Skeletal muscle tissue (tissue), 4 donors: ENCODE data around the gene SEPTIN5. TPM values are rescaled to one million over a fixed set of nuclear protein-coding genes. Genes with fewer than 3 reads are reported as not detected.
A peak's percentile ranks its signal among the peaks of the same experiment; 100 is the strongest.

ENCODE experiments used
- H3K27ac ChIP-seq: one replicate; pipeline ENCODE4 v1.7.0; 2013; ENCODE audit warnings: mild to moderate bottlenecking, low read depth, low read length, inconsistent platforms
- H3K27me3 ChIP-seq, 3 donors: one replicate each; pipeline ENCODE4 v1.7.0; 2013; ENCODE audit warnings: low read length in 3 of 3; ENCODE audit not compliant: control insufficient read depth in 3 of 3, insufficient read depth in 3 of 3
- H3K36me3 ChIP-seq, 3 donors: one replicate each; pipeline ENCODE4 v1.7.0; 2013; ENCODE audit warnings: low read length in 3 of 3; ENCODE audit not compliant: control insufficient read depth in 3 of 3, insufficient read depth in 3 of 3
- H3K4me1 ChIP-seq, 3 donors: one replicate each; pipeline ENCODE4 v1.7.0; 2013; ENCODE audit warnings: low read length in 3 of 3, mild to moderate bottlenecking in 3 of 3; ENCODE audit not compliant: control insufficient read depth in 3 of 3, insufficient read depth in 3 of 3
- H3K4me3 ChIP-seq, 3 donors: one replicate each; pipeline ENCODE4 v1.7.0; 2013; ENCODE audit warnings: low read length in 3 of 3
- H3K9ac ChIP-seq, 3 donors: one replicate each; pipeline ENCODE4 v1.7.0; 2013; ENCODE audit warnings: low read length in 3 of 3, mild to moderate bottlenecking in 3 of 3, moderate library complexity in 2 of 3, low read depth in 1 of 3
- H3K9me3 ChIP-seq, 3 donors: one replicate each; pipeline ENCODE4 v1.7.0; 2013; ENCODE audit warnings: low read length in 3 of 3; ENCODE audit not compliant: control insufficient read depth in 3 of 3
- total RNA-seq: library from RNA; depleted of rRNA; stranded (reverse); fragments of >200 nt; gene quantifications from one replicate; pipeline ENCODE4 v1.2.3, GENCODE V29; 2014
- donor health status: Osteomylitis.

The SEPTIN5 gene
- total RNA-seq, 1 donor from 2014 or later = 28.7 TPM

DNA sequence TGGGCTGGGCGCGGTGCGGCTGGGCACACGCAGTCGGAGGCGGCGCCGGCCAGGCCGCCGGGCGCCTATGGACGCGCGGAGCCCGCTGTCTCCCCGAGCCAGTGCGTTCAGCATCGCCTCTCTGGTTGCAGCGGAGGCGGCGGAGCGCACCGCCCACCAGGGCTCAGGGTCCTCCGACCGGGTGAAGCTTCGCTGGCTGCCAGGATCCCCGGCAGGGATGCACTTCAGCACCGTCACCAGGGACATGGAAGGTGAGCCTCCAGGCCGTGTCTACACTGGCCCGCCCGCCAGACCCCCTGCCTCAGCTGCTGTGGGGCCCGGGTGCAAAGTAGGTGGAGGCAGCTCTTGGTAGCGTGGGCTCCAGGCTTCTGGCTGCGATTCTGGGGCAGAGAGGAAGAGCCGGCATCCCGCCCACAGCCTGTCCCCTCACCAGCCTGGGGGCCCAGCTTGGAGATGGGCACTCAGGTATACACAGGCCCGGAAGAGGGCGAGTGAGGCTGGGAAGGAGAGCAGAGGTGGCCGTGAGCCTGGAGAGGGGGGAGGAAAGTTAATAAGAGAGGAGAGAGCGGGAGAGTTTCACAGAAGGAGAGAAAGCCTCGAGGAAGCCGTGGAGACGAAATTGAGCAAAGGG lies 45.2 kb downstream of the SEPTIN5 start:
- H3K4me1 ChIP-seq = peaks cover 8 to 12% (median 12%) of the 10 kb centered on the region in 3 donors
- H3K27me3 ChIP-seq = peaks cover 14 to 54% (median 18%) of the 10 kb centered on the region in 3 donors
- H3K27ac ChIP-seq = no peak overlapping the region
- H3K9ac ChIP-seq = peak overlapping the region in 1 of 3 donors; percentile 25
- H3K4me3 ChIP-seq = no peak overlapping the region
- H3K9me3 ChIP-seq = no peaks in the 10 kb centered on the region
- H3K36me3 ChIP-seq = peaks cover 0 to 2% (median 0%) of the 10 kb centered on the region in 3 donors

DNA sequence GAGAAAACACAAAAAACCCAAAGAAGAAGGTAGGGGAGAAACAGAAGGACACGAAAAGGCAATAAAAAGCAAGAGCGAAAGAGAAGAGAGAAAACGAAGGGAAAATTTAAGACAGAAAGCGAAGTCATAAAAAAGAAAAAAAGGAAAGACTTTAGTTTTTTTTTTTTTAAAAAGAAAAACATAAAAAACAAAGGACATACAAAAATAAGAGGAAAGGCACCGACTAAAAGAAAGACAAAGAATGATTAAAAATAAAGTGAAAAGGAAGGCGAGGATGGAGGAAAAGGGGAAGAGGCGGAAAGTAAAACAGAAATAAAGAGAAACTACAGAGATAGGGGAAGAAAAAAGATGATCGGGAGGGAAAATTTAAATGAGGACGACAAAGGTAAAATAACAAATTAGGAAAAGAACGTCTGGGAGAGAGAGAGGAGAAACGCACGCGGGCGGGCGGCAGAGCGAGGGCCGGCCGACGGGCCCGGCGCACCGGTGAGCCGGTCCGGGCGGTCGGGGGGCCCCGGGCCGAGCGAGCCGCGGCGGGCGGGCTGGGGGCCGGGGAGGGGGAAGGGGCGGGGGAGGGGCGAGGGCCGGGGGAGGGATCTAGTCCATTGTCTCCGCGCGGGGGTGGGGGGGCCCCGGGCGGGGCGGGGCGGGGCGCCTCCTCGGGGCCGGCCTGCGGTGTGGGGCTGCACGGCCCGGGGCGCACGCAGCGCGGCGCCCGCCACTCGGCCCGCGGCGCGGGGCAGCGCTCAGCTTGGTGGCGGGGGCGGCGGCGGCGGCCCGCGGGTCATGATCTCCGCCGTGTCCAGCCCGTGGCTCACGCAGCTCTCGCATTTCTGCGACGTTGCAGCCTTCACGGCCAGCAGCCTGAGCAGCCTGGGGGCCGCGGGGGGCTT lies 46.0 kb downstream of the SEPTIN5 start, which contains the start of gene TBX1:
Gene TBX1 (plus strand): TSS at position 721 of the 893 bp plus-strand sequence. CDS start 66 bp downstream, at position 787.
- Histone ChIP-seq H3K4me1 (peaks cover 8 to 12% (median 12%) of the 10 kb centered on the region in 3 donors), H3K27me3 (peaks cover 9 to 49% (median 20%) of the 10 kb centered on the region in 3 donors)

DNA sequence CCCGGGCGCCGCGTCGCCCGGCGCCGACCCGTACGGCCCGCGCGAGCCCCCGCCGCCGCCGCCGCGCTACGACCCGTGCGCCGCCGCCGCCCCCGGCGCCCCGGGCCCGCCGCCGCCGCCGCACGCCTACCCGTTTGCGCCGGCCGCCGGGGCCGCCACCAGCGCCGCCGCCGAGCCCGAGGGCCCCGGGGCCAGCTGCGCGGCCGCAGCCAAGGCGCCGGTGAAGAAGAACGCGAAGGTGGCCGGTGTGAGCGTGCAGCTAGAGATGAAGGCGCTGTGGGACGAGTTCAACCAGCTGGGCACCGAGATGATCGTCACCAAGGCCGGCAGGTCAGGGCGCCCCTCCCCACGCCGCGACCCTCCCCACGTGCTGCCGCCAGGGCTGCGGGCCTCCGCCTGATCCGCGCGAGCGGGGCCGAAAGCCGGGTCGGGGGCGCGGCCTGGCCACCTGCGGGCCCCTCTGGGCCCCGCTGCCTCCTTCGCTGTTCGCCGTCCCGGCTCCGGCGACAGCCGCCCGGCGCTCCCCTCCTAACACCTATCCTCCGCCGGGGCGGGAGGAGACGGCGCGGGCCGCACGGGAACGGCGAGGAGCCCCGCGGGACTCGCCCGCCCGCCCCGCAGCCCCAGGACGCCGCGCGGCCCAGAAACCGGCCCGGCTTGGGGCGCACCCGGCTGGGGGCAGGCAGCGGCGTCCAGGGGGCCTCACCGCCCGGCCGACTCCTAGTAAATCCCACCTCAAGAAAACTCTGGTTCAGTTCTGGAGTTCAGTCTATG lies 46.8 kb downstream of the SEPTIN5 start:
- peaks cover 0 to 3% (median 3%) of the 10 kb centered on the region in 3 donors for H3K36me3 ChIP-seq
- peaks cover 8 to 12% (median 12%) of the 10 kb centered on the region in 3 donors for H3K4me1 ChIP-seq
- H3K9me3 ChIP-seq = no peaks in the 10 kb centered on the region
- H3K27ac ChIP-seq = peak overlapping the region; percentile 38
- peak overlapping the region; percentile 66 to 81 (median 67) for H3K4me3 ChIP-seq
- peak overlapping the region; percentile 75 to 91 (median 81) for H3K9ac ChIP-seq
- peaks cover 7 to 41% (median 16%) of the 10 kb centered on the region in 3 donors for H3K27me3 ChIP-seq

More for the DNA sequence above, 46.0 kb downstream of the SEPTIN5 start, which contains the start of gene TBX1:
- no peaks in the 10 kb centered on the region for H3K9me3 ChIP-seq
- peak within 1 kb of the TSS; percentile 66 to 81 (median 67) for H3K4me3 ChIP-seq
- H3K27ac ChIP-seq = peak within 1 kb of the TSS; percentile 38
- H3K9ac ChIP-seq = peak within 1 kb of the TSS; percentile 75 to 91 (median 81)
- H3K36me3 ChIP-seq = peaks cover 0 to 3% (median 3%) of the 10 kb centered on the region in 3 donors

DNA sequence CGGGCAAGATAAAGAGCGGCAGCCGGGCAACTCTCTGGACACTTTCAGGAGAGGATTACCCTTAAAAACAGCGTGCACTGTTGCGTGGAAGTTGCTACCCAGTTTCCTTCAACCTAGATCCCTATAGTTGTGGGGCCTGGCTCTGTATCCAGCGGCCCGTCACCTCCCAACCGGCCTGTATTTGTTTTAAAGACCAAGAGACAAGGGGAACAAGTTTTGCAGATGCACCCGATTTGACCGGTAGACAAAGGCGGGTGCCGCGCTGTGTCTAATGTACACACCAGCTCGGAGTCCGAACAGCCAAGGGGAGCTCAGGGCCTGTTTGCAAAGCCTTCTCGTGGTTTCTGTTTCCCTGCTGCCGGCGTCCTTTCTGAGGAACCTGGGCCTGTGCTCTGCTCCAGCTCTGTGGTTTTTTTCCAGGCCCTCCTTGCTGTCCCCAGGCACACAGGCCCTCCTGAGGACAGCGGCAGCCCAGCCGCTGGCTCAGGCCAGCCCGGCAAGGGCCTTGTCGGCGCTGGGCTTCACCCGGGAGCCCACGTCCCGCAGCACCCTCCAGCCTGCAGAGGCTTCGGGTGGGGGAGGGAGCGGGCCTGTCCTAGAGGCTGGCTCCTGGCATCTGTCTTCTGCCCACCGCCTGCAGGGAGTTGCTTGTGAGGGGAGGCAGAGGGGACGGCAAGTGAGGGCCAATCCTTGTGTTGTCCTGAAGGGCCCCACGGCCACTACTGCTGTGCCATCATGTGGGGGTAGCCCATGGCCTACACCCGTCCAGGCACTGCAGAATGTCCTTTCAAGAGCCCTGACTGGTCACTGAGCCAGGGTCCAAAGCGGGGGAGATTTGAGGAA lies 47.6 kb downstream of the SEPTIN5 start:
- H3K4me1 ChIP-seq = peaks cover 8 to 12% (median 12%) of the 10 kb centered on the region in 3 donors
- H3K9ac ChIP-seq = peak overlapping the region; percentile 75 to 91 (median 81)
- H3K36me3 ChIP-seq = peaks cover 0 to 3% (median 3%) of the 10 kb centered on the region in 3 donors
- peak overlapping the region; percentile 66 to 81 (median 67) for H3K4me3 ChIP-seq
- peak overlapping the region; percentile 38 for H3K27ac ChIP-seq
- H3K9me3 ChIP-seq = no peaks in the 10 kb centered on the region
- peaks cover 2 to 36% (median 13%) of the 10 kb centered on the region in 3 donors for H3K27me3 ChIP-seq

DNA sequence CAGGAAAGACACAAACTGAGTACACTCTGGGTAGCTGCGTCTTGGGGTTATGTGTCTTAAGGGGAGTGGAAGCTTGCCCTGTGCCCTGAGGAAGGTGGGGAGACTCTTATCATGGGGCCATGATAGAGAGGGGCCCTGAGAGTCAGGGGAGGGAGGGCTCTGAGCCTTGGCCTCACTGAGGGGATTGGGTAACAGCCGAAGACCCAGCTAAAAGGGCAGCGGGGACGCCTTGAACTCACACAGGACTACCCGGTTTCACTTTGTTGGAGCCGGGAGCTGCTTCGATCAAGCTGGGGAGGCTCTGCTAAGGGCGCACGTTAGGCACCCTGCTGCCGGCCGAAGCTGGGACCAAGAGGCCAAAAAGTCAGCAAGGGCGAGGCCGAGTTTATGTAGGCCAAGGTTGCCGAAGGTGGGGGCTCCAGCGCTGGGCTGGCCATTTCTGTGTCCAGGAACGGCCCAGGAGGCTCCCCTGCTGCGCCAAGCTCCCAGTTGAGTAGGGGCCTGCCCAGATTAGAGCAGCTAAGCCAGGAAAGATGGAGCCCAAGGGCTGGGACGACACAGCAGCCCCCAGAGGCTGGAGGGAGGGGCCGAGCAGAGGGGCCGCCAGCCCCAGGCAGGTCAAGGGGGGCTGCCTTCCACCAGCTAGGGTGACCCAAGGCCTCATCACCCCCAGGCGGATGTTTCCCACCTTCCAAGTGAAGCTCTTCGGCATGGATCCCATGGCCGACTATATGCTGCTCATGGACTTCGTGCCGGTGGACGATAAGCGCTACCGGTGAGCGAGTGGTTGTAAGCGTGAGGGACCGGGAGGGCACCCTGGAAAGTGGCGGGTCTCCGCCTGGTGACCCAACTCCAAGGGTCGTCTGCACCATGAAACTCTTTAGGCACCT lies 48.5 kb downstream of the SEPTIN5 start:
- H3K27ac ChIP-seq = peak overlapping the region; percentile 38
- peaks cover 2 to 41% (median 17%) of the 10 kb centered on the region in 3 donors for H3K27me3 ChIP-seq
- H3K4me3 ChIP-seq = peak overlapping the region; percentile 66 to 81 (median 67)
- H3K9ac ChIP-seq = peak overlapping the region; percentile 75 to 91 (median 81)
- H3K4me1 ChIP-seq = peaks cover 8 to 16% (median 13%) of the 10 kb centered on the region in 3 donors
- H3K9me3 ChIP-seq = no peaks in the 10 kb centered on the region
- H3K36me3 ChIP-seq = peaks cover 0 to 6% (median 4%) of the 10 kb centered on the region in 3 donors

DNA sequence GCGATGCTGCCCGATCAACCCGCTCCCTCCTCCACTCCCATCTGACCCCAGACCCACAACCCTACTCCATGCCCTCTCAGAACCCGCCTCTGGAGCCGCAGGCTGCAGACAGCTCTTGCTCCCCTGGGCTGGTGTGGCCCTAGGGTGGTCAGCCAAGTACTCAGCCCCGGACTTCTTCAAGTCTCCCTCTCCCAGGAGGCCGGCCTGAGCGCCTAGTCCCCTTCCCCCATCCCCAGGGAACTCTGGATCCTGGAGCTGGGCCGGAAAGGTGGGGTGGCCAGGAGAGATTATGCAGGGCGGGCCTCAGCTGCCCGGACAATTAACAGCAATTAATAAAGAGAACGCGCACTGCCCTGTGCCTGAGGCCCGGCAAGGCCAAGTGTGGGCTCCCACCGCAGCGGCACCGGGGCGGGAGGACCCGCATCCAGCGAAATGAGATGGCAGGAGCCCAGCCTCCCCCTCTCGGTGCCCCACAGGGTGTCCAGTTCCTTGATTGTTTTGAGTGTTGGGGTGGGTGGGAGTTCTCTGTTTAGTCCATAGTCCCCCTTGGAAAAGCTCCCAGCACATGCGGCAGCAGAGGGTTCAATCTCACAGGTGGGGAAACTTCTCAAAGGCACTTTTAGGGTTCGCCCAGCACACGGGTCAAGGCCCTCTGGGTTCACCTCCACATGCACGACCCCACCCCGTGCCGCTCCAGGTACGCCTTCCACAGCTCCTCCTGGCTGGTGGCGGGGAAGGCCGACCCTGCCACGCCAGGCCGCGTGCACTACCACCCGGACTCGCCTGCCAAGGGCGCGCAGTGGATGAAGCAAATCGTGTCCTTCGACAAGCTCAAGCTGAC lies 49.4 kb downstream of the SEPTIN5 start:
- H3K36me3 ChIP-seq = peaks cover 0 to 8% (median 7%) of the 10 kb centered on the region in 3 donors
- H3K4me1 ChIP-seq = peaks cover 11 to 23% (median 19%) of the 10 kb centered on the region in 3 donors
- peaks cover 5 to 43% (median 21%) of the 10 kb centered on the region in 3 donors for H3K27me3 ChIP-seq
- peak overlapping the region in 1 of 3 donors; percentile 91 for H3K9ac ChIP-seq
- H3K4me3 ChIP-seq = no peak overlapping the region
- no peak overlapping the region for H3K27ac ChIP-seq
- no peaks in the 10 kb centered on the region for H3K9me3 ChIP-seq

DNA sequence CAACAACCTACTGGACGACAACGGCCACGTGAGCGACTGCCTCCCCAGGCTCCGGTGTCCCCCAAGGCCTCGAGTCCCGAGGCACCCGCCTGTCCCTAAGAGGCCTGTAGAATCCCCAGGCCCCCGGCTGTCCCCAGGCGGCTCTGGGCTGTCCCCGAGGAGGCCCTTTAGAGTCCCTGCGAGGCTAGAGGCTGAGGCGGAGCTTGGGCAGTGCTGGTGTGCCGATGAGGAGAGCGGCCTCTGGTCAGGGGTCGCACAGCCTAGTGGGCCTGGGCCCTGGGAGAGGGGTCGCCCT lies 49.9 kb downstream of the SEPTIN5 start:
- no peak overlapping the region for H3K27ac ChIP-seq
- peaks cover 0 to 8% (median 7%) of the 10 kb centered on the region in 3 donors for H3K36me3 ChIP-seq
- H3K4me3 ChIP-seq = no peak overlapping the region
- no peaks in the 10 kb centered on the region for H3K9me3 ChIP-seq
- H3K27me3 ChIP-seq = peaks cover 8 to 37% (median 21%) of the 10 kb centered on the region in 3 donors
- H3K9ac ChIP-seq = no peak overlapping the region
- peaks cover 11 to 23% (median 19%) of the 10 kb centered on the region in 3 donors for H3K4me1 ChIP-seq
